ENCODE data around the gene FAT1.
"Not testable (repeated sequence)": the region's sequence is repeated elsewhere in the genome, so short reads cannot be mapped to it uniquely, and the experiment has no call there.

The FAT1 gene

GRCh38 chr4:186698028-186698427, 25.6 kb downstream of the FAT1 start:
- DNase-seq (ENCODE audit: low read depth): no peak

GRCh38 chr4:186695392-186695791, 28.3 kb downstream of the FAT1 start:
- DNase-seq (ENCODE audit: low read depth): no peak

GRCh38 chr4:186693894-186694293, 29.8 kb downstream of the FAT1 start:
- no peak for DNase-seq (ENCODE audit: low read depth)

- no peak for DNase-seq (ENCODE audit: low read depth)
Measured at GRCh38 chr4:186693159-186693815, 30.4 kb downstream of the FAT1 start.

GRCh38 chr4:186691396-186691795, 32.3 kb downstream of the FAT1 start:
- no peak for DNase-seq (ENCODE audit: low read depth)

GRCh38 chr4:186689476-186689875, 34.2 kb downstream of the FAT1 start:
- DNase-seq (ENCODE audit: low read depth): no peak

- DNase-seq (ENCODE audit: low read depth): no peak
Measured at GRCh38 chr4:186688150-186688943, 35.3 kb downstream of the FAT1 start.

- no peak for DNase-seq (ENCODE audit: low read depth)
Measured at GRCh38 chr4:186687265-186687664, 36.4 kb downstream of the FAT1 start.

GRCh38 chr4:186685767-186686183, 37.9 kb downstream of the FAT1 start:
- DNase-seq (ENCODE audit: low read depth): no peak

- no peak for DNase-seq (ENCODE audit: low read depth)
Measured at GRCh38 chr4:186684889-186685309, 38.8 kb downstream of the FAT1 start.

GRCh38 chr4:186684220-186684619, 39.4 kb downstream of the FAT1 start:
- no peak for DNase-seq (ENCODE audit: low read depth)

- DNase-seq (ENCODE audit: low read depth): no peak
Measured at GRCh38 chr4:186680641-186681040, 43.0 kb downstream of the FAT1 start.

- DNase-seq (ENCODE audit: low read depth): no peak
Measured at GRCh38 chr4:186676531-186677161, 47.0 kb downstream of the FAT1 start.

GRCh38 chr4:186669735-186670134, 53.9 kb downstream of the FAT1 start:
- no peak for DNase-seq (ENCODE audit: low read depth)

GRCh38 chr4:186669159-186669731, 54.4 kb downstream of the FAT1 start:
- no peak for DNase-seq (ENCODE audit: low read depth)

GRCh38 chr4:186666750-186667149, 56.9 kb downstream of the FAT1 start:
- DNase-seq (ENCODE audit: low read depth): no peak

GRCh38 chr4:186666252-186666651, 57.4 kb downstream of the FAT1 start:
- DNase-seq (ENCODE audit: low read depth): no peak

- no peak for DNase-seq (ENCODE audit: low read depth)
Measured at GRCh38 chr4:186660403-186660802, 63.3 kb downstream of the FAT1 start.

GRCh38 chr4:186659935-186660334, 63.7 kb downstream of the FAT1 start:
- no peak for DNase-seq (ENCODE audit: low read depth)

- not testable (repeated sequence) for DNase-seq (ENCODE audit: low read depth)
Measured at GRCh38 chr4:186659456-186659855, 64.2 kb downstream of the FAT1 start.

GRCh38 chr4:186658657-186659056, 65.0 kb downstream of the FAT1 start:
- no peak for DNase-seq (ENCODE audit: low read depth)

- DNase-seq (ENCODE audit: low read depth): no peak
Measured at GRCh38 chr4:186657764-186658163, 65.9 kb downstream of the FAT1 start.

- DNase-seq (ENCODE audit: low read depth): no peak
Measured at GRCh38 chr4:186653969-186654368, 69.7 kb downstream of the FAT1 start.
